Measurements from ENCODE around the gene ADAM22.
A peak's percentile ranks its signal among the peaks of the same experiment; 100 is the strongest.

Gene ADAM22

DNA sequence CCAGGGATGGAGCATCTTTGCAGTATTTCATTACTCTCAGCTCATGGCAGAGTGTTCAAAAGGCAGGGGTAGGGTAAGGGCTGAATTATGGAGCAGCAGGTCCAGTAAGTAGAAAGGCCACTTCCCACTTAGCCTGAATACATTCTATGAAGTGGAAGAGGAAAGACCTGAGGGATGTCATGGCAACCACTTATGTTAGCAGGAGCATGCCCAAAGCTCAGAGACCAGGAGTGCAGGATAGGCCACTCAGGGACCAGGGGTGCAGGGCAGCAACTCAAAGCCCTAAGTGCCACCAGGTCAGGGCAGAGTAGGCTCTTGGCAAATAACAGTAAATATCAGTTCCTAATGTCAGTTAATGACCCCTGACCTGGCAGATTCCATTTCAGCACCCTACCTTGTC, 282.2 kb downstream of the ADAM22 start:
- peaks cover 82% of the 10 kb centered on the region for H3K79me2 ChIP-seq (ENCODE audit: insufficient read depth, low read length)
- peaks cover 50% of the 10 kb centered on the region for H3K36me3 ChIP-seq (ENCODE audit: insufficient read depth, low read length)

DNA sequence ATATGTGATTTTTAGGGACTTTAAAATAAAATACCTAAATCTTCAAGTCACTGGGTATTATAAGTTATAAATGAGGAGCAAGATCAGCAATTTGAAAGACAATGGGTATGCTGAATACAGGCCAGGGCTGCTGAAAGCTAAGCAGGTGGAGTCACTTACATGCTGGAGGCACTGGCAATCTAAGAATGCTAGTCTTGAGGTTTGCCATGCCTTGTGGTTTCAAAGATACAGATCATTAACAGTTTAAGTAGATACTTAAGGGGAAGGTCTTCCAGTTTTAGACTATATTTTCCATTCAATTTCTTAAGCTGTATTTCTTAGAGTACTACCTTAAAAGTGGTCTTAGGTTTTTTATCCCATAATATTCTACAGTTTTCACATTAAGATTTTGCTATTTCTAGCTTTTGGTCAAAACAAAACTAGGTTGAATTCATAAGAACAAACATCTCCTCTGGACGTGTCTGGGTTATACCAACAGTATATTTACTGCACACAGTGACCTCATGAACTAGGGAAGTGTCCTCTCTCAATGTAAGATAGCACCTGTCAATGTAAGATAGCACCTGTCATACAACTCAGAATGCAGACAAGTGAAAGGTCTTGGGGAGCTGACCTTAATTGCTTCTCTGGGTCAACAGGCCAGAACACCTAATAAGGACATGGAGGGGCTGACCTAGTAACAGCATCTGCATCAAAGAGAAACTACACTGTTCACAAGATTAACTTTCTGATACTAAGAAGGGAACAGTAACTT, 283.8 kb downstream of the ADAM22 start:
- Histone ChIP-seq H3K36me3 (ENCODE audit: insufficient read depth, low read length) (peaks cover 34% of the 10 kb centered on the region), H3K27ac (ENCODE audit: low read length) (peak overlapping the region; percentile 86), H2AFZ (ENCODE audit: low read depth, low read length) (no peak overlapping the region), H3K9me3 (ENCODE audit: insufficient read depth, low read length, severe bottlenecking) (no peaks in the 10 kb centered on the region), H3K4me3 (ENCODE audit: low read depth in 1 of 2, low read length in 2 of 2) (peak overlapping the region; percentile 41 to 87; a peak in 3 of 4 replicates), H3K4me1 (ENCODE audit: insufficient read depth, low read length) (peaks cover 44% of the 10 kb centered on the region), H3K4me2 (ENCODE audit: insufficient read depth, low read length) (peak overlapping the region; percentile 85), H3K9ac (ENCODE audit: low read depth, low read length) (peak overlapping the region; percentile 88), H3K79me2 (ENCODE audit: insufficient read depth, low read length) (peaks cover 72% of the 10 kb centered on the region), H4K20me1 (ENCODE audit: insufficient read depth, low read length) (peaks cover 11% of the 10 kb centered on the region), H3K27me3 (ENCODE audit: insufficient read depth, low read length, poor library complexity) (no peaks in the 10 kb centered on the region)
- no peak for TF ChIP-seq EZH2 (IDR thresholded peaks at IDR 0.05; ENCODE audit: borderline replicate concordance, low read depth, low read length, severe bottlenecking)
- TF ChIP-seq, protein P1, sequence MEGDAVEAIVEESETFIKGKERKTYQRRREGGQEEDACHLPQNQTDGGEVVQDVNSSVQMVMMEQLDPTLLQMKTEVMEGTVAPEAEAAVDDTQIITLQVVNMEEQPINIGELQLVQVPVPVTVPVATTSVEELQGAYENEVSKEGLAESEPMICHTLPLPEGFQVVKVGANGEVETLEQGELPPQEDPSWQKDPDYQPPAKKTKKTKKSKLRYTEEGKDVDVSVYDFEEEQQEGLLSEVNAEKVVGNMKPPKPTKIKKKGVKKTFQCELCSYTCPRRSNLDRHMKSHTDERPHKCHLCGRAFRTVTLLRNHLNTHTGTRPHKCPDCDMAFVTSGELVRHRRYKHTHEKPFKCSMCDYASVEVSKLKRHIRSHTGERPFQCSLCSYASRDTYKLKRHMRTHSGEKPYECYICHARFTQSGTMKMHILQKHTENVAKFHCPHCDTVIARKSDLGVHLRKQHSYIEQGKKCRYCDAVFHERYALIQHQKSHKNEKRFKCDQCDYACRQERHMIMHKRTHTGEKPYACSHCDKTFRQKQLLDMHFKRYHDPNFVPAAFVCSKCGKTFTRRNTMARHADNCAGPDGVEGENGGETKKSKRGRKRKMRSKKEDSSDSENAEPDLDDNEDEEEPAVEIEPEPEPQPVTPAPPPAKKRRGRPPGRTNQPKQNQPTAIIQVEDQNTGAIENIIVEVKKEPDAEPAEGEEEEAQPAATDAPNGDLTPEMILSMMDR (IDR thresholded peaks at IDR 0.05; ENCODE audit: borderline replicate concordance, extremely low read depth, low read length, poor library complexity, severe bottlenecking), result no peak
- DNase-seq (peak; percentile 60), ATAC-seq (ENCODE audit: insufficient read depth, low read depth) (peak; percentile 66)

More for the DNA sequence above, 282.2 kb downstream of the ADAM22 start:
- H3K4me1 ChIP-seq (ENCODE audit: insufficient read depth, low read length), result peaks cover 42% of the 10 kb centered on the region
- H4K20me1 ChIP-seq (ENCODE audit: insufficient read depth, low read length), result peaks cover 14% of the 10 kb centered on the region
- H3K27me3 ChIP-seq (ENCODE audit: insufficient read depth, low read length, poor library complexity), result no peaks in the 10 kb centered on the region
- no peaks in the 10 kb centered on the region for H3K9me3 ChIP-seq (ENCODE audit: insufficient read depth, low read length, severe bottlenecking)
- H2AFZ ChIP-seq (ENCODE audit: low read depth, low read length), result no peak overlapping the region
- H3K9ac ChIP-seq (ENCODE audit: low read depth, low read length), result no peak overlapping the region
- H3K4me3 ChIP-seq (ENCODE audit: low read depth in 1 of 2, low read length in 2 of 2), result peak overlapping the region in 1 of 2 experiments; percentile 5; a peak in 1 of 4 replicates
- TF ChIP-seq, protein P1 (IDR thresholded peaks at IDR 0.05; ENCODE audit: borderline replicate concordance, extremely low read depth, low read length, poor library complexity, severe bottlenecking), result no peak
- TF ChIP-seq EZH2 (IDR thresholded peaks at IDR 0.05; ENCODE audit: borderline replicate concordance, low read depth, low read length, severe bottlenecking), result no peak
- DNase-seq (no peak), ATAC-seq (ENCODE audit: insufficient read depth, low read depth) (no peak)
- H3K27ac ChIP-seq (ENCODE audit: low read length), result no peak overlapping the region
- H3K4me2 ChIP-seq (ENCODE audit: insufficient read depth, low read length), result peak overlapping the region; percentile 17; the same call in 1 of the 2 replicates

DNA sequence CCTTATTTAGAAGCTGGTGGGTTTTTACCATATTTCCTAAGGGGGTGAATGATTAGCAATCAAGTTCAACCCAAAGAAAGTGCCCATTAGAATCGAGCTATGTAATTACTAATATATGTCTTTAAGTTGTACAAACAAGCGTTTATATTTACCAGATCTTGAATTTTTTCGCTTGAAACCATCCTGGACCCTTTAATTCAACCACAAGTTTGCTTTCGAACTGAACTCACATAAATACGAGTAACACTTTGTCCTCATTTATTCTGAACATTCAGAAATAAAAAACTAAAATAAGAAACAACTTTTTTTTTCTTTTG, 284.3 kb downstream of the ADAM22 start:
- ATAC-seq (ENCODE audit: insufficient read depth, low read depth) (no peak), DNase-seq (no peak)
- peaks cover 44% of the 10 kb centered on the region for H3K4me1 ChIP-seq (ENCODE audit: insufficient read depth, low read length)
- no peaks in the 10 kb centered on the region for H3K27me3 ChIP-seq (ENCODE audit: insufficient read depth, low read length, poor library complexity)
- peaks cover 28% of the 10 kb centered on the region for H3K36me3 ChIP-seq (ENCODE audit: insufficient read depth, low read length)
- peak overlapping the region; percentile 98; the same call in 1 of the 2 replicates for H2AFZ ChIP-seq (ENCODE audit: low read depth, low read length)
- H3K27ac ChIP-seq (ENCODE audit: low read length), result peak overlapping the region; percentile 86
- peak overlapping the region; percentile 85 for H3K4me2 ChIP-seq (ENCODE audit: insufficient read depth, low read length)
- peaks cover 11% of the 10 kb centered on the region for H4K20me1 ChIP-seq (ENCODE audit: insufficient read depth, low read length)
- H3K4me3 ChIP-seq (ENCODE audit: low read depth in 1 of 2, low read length in 2 of 2), result peak overlapping the region; percentile 41 to 87
- TF ChIP-seq, protein P1 (IDR thresholded peaks at IDR 0.05; ENCODE audit: borderline replicate concordance, extremely low read depth, low read length, poor library complexity, severe bottlenecking), result no peak
- no peak for TF ChIP-seq EZH2 (IDR thresholded peaks at IDR 0.05; ENCODE audit: borderline replicate concordance, low read depth, low read length, severe bottlenecking)
- peak overlapping the region; percentile 88 for H3K9ac ChIP-seq (ENCODE audit: low read depth, low read length)
- H3K9me3 ChIP-seq (ENCODE audit: insufficient read depth, low read length, severe bottlenecking), result no peaks in the 10 kb centered on the region
- peaks cover 67% of the 10 kb centered on the region for H3K79me2 ChIP-seq (ENCODE audit: insufficient read depth, low read length)
